HUDEP-2 (cell line): ENCODE data around the gene IFNA13.

Experiments used
- DNase-seq, 76 experiments: peaks; one replicate each; lab custom pipeline; 2025; ENCODE audit not compliant: unreplicated experiment in 76 of 76; lab: John Stamatoyannopoulos, UW

Gene IFNA13

GRCh38 chr9:21362287-21362686 lies 5.6 kb downstream of the IFNA13 start:
- no peak for DNase-seq

- no peak for DNase-seq
Measured at GRCh38 chr9:21357479-21358460, 10.1 kb downstream of the IFNA13 start.

- no peak for DNase-seq
Measured at GRCh38 chr9:21350787-21351186, 17.1 kb downstream of the IFNA13 start, which contains the start of gene IFNA6. Gene IFNA6, minus strand, starts transcription at chr9:21350887. Its CDS starts 0 bp downstream, at chr9:21350887.

- DNase-seq = no peak
Measured at GRCh38 chr9:21348430-21348970, 19.4 kb downstream of the IFNA13 start.

- DNase-seq = no peak
Measured at GRCh38 chr9:21340735-21341134, 27.1 kb downstream of the IFNA13 start.

GRCh38 chr9:21336457-21336856 lies 31.4 kb downstream of the IFNA13 start:
- peak in 2 of 76 experiments; percentile 3 to 10 for DNase-seq

- DNase-seq = peak in 75 of 76 experiments; percentile 20 to 90 (median 79)
Measured at GRCh38 chr9:21334701-21335632, 32.9 kb downstream of the IFNA13 start, which contains the start of gene KLHL9. Gene KLHL9, minus strand, starts transcription at chr9:21335404. Its CDS starts 545 bp downstream, at chr9:21334859.

GRCh38 chr9:21333226-21333625 lies 34.6 kb downstream of the IFNA13 start:
- DNase-seq = peak in 10 of 76 experiments; percentile 2 to 25 (median 12)

- DNase-seq = no peak
Measured at GRCh38 chr9:21331676-21332402, 36.0 kb downstream of the IFNA13 start.

- DNase-seq = peak in 22 of 76 experiments; percentile 2 to 47 (median 23)
Measured at GRCh38 chr9:21326526-21327139, 41.2 kb downstream of the IFNA13 start.

- no peak for DNase-seq
Measured at GRCh38 chr9:21324047-21324446, 43.8 kb downstream of the IFNA13 start.

GRCh38 chr9:21322911-21323461 lies 44.9 kb downstream of the IFNA13 start:
- DNase-seq = no peak

GRCh38 chr9:21320465-21320864 lies 47.4 kb downstream of the IFNA13 start:
- no peak for DNase-seq

- peak in 21 of 76 experiments; percentile 1 to 45 (median 15) for DNase-seq
Measured at GRCh38 chr9:21317956-21318923, 49.6 kb downstream of the IFNA13 start.
